Measurements from ENCODE around the gene FCRL6.

Gene FCRL6

GRCh38 chr1:159802111-159802510 is at the start of gene FCRL6:
FCRL6 (plus strand) TSS chr1:159802360; CDS start chr1:159802425, 65 bp downstream.
- no peak for DNase-seq (ENCODE audit: low read depth in 2 of 2)

GRCh38 chr1:159753386-159753785 is 48.8 kb upstream of the FCRL6 start:
- no peak for DNase-seq (ENCODE audit: low read depth in 2 of 2)

GRCh38 chr1:159755451-159756007 is 46.6 kb upstream of the FCRL6 start:
- no peak for DNase-seq (ENCODE audit: low read depth in 2 of 2)

GRCh38 chr1:159756397-159756796 is 45.8 kb upstream of the FCRL6 start:
- no peak for DNase-seq (ENCODE audit: low read depth in 2 of 2)

DNA sequence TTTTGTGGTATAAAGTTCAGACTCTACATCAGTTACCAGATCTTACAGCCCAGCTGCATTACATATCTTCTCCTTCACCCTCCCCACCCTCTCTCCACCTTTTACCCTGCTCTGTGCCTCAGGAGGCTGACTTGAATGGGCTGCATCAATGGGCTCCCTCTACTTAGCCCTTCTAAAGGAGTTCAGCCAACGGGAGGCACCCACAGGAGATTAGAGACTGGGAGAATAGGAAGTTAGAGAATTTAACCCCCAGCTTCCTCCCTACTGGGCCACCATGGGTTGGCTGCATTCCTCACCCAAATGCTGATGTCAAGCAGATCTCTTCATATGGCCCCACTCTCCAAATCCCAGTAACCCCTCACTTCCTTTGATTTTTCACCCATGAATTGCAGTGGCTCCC is 38.5 kb upstream of the FCRL6 start:
- DNase-seq (ENCODE audit: low read depth in 2 of 2) = no peak

DNA sequence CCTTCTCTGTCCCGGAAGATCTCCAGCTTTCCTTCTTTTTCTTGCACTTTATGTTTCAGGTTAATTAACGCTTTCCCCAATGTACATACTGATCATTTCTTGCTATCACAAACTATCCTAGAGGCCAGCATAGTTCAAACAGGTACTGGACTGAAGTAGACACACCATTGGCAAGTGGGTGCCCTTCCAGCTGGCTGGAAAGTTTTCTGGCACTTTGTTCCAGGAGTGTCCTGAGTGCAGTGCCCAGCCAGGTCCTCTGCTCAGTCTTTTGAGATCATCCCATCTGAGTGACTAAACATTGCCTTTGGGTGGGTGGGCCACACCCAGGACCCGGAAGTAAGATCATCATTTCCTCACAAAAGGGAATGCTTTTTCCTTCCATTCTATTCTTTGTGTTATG is 36.4 kb upstream of the FCRL6 start:
- no peak for DNase-seq (ENCODE audit: low read depth in 2 of 2)

DNA sequence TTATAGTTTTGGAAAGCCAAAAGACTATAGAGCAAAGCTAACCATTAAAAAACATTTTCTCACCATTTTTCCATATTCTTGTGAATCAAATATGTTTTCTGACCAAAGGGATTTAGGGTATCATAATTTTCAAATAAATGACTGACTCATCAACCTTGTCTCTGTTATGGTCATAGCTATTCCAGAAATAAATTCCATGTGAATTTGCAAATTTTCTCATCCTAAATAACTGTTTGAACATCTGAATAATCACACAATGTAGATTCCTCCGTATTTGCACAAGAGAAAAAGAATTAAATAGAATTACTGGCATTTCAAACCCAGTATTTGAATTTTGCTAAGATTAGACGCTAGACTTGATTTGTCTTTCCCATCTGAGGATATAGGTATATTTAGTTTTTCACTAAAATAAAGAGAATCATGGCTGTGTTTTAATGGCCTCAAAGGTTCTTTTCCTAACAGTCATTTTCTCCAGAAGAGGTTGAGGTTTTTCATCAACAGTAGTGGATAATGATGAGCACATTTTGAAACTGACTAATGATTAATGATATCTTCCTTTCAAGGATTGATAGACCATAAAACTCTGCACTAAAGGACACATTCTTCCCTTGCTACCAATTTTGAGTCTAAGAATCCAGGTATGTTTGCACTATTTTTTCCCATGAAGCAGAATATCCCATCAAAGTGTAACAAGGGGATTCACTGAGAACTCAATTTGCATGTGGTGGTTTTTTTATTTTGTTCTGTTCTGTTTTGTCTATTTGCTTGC is 30.8 kb upstream of the FCRL6 start:
- no peak for DNase-seq (ENCODE audit: low read depth in 2 of 2)

DNA sequence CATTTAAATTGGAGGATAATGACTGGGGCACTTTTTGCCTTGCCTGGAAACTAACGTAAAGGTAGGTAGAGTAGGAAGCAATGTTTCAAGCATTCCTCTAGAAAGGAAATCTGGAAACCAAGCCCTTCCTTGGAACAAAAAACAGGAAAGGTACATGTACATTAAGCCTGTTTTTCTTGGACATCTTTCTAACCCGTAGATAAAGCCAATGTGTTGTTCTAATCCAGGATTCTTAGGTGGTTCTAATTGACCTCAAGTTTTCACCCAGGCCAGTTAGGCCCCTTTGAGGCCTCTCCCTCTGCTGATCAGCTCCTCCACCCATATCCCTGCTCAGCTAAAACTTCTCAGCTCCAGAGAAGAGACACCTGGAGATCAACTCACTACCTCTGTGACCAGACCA is 27.7 kb upstream of the FCRL6 start:
- no peak for DNase-seq (ENCODE audit: low read depth in 2 of 2)

GRCh38 chr1:159775716-159776115 is 26.4 kb upstream of the FCRL6 start:
- no peak for DNase-seq (ENCODE audit: low read depth in 2 of 2)

DNA sequence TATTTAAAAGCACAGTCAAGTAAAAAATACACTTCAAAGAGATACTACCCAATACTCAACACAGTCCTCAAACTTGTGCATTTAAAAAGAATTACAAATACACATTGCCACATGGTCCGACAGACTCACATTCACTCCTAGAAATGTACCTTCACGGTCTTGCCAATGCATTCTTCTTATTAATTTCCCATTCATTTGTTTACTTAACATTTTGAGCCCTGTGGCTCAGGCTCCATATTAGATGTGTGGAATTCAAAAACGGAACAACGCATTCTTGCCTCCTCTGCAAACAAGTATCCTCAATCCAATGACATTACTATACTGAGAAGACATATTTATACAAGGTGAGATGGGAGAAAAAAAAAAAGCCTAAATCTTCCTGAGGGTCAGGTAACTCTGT is 23.9 kb upstream of the FCRL6 start:
- DNase-seq (ENCODE audit: low read depth in 2 of 2) = no peak

- no peak for DNase-seq (ENCODE audit: low read depth in 2 of 2)
Observed at GRCh38 chr1:159779403-159779851, 22.7 kb upstream of the FCRL6 start.

- peak; percentile 91 to 94 for DNase-seq (ENCODE audit: low read depth in 2 of 2)
Observed at GRCh38 chr1:159780583-159781582, 21.3 kb upstream of the FCRL6 start, which contains the start of gene DUSP23. DUSP23 (plus strand) TSS chr1:159780962; CDS start chr1:159781101, 139 bp downstream.

GRCh38 chr1:159781992-159782391 is 20.2 kb upstream of the FCRL6 start:
- no peak for DNase-seq (ENCODE audit: low read depth in 2 of 2)

GRCh38 chr1:159783724-159784123 is 18.4 kb upstream of the FCRL6 start:
- no peak for DNase-seq (ENCODE audit: low read depth in 2 of 2)

DNA sequence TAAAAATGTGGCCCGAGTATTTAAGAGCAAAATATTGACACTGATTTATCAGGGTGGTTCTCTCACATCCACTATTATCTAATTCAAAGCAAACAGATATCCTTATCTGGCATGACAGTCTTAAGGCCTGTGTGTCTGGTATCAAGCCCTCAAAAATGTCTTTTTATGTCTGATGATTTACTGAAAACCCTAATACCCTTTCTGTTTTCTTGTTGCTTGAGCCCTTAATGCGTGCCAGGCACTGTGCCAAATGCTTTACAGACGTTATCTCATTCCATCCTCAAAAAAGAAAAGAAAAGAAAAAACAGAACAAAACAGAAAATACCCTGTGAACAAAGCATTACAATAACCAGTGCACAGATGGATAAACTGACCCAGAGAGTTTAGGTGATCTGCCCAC is 15.7 kb upstream of the FCRL6 start:
- DNase-seq (ENCODE audit: low read depth in 2 of 2) = no peak

DNA sequence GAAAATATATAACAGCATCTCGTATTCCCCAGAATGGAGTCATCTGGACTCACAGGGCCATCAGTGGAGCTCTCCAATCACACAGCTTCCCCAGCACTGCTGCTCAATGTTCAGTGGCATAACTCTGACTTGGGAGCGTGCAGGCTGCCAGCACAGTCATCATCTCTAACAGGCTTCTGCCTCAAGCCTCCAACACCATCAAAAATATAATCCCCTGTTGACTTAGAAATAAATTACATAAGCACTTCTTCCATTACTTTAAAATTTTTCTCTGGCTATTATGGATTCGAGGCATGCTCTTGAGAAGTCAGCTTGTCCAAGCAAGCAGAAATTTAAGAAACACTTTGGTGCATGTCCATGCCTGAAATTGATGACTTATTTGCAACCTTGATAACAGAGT is 15.2 kb upstream of the FCRL6 start:
- no peak for DNase-seq (ENCODE audit: low read depth in 2 of 2)

GRCh38 chr1:159790237-159790917 is 11.8 kb upstream of the FCRL6 start:
- no peak for DNase-seq (ENCODE audit: low read depth in 2 of 2)

DNA sequence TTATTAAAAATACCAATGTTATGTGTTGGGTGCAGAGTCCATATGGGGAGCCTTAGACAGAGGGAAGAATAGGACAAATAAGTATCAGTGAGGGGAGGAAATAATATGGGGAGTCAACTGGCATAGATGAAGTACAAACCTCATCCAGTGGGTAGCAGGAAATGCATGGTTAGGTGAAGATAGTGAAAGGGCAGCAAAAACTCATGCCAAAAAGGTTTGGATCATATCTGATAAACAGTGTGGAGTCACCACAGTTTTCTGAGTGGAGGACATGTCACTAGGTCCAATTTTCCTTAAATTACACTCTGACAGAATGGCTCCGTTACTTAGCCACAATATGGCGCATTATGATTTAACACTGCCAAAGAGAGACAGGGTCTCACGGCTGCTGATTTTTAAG is 11.1 kb upstream of the FCRL6 start:
- DNase-seq (ENCODE audit: low read depth in 2 of 2) = no peak

- no peak for DNase-seq (ENCODE audit: low read depth in 2 of 2)
Observed at GRCh38 chr1:159791461-159791860, 10.7 kb upstream of the FCRL6 start.

DNA sequence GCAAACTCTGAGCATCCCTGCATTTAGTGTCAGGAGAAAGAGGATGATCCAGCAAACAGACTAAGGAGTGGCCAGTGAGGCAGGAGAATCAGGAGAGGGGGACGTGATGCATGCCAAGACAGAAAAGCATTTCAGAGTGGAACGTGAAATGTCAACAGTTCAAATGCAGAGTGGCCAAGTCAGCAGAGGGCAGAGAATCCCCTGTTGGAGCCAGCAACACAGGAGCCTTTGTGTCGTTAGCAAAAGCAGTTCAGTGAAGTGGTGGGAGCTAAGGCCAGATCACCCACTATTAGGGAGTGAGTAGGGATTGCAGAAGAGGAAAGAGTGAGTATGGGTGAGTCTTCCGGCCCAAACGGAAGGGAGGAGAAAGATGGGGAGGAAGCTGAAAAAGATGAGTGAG is 6.6 kb upstream of the FCRL6 start:
- DNase-seq (ENCODE audit: low read depth in 2 of 2) = no peak

GRCh38 chr1:159798893-159799292 is 3.3 kb upstream of the FCRL6 start:
- DNase-seq (ENCODE audit: low read depth in 2 of 2) = peak in 1 of 2 donors; percentile 17
